HG02623 (cell line): Measurements from ENCODE around the gene NOTUM.
A peak's percentile ranks its signal among the peaks of the same experiment; 100 is the strongest.
"Not testable (repeated sequence)": the region's sequence is repeated elsewhere in the genome, so short reads cannot be mapped to it uniquely, and the experiment has no call there.

Source experiments
- ATAC-seq: cut with Tn5 transposase; IDR thresholded peaks from one replicate; pipeline ENCODE4 v1.9.1; 2021; ENCODE audit warnings: moderate library complexity; ENCODE audit not compliant: unreplicated experiment

Gene NOTUM

DNA sequence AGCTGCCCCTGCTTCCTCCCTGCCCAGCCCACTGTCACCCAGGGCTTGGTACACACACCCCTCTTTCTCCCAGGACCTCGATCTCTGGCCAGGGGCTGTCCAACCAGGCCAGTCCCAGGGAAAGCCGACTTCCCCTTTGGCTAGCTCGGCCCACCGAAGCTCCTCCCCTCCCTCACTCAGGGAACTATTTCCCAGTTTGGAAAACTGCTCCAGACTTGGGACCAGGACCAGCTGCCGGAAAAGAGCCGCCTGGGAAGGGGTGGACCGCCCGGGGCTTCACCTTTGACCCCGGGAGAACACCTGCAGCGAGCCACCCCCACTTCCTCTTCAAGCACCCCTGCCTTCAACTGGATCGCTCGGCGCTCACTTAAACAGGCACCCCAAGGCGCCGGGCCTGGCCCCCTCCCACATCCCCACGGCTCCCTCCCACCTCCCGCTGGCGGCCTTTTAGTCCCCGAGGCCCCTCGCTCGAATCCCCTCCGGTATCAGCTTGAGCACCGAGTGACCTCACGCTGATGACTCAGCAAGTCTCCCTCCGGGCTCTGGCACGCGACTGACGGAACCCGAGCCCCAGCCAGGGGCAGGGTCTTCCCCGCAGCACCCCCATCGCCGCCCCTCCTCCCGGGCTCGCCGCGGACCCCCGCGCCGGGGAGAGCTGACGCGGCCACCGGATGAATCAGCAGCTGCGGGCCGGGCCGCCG is 34.4 kb downstream of the NOTUM start:
- peak; percentile 26 for ATAC-seq

DNA sequence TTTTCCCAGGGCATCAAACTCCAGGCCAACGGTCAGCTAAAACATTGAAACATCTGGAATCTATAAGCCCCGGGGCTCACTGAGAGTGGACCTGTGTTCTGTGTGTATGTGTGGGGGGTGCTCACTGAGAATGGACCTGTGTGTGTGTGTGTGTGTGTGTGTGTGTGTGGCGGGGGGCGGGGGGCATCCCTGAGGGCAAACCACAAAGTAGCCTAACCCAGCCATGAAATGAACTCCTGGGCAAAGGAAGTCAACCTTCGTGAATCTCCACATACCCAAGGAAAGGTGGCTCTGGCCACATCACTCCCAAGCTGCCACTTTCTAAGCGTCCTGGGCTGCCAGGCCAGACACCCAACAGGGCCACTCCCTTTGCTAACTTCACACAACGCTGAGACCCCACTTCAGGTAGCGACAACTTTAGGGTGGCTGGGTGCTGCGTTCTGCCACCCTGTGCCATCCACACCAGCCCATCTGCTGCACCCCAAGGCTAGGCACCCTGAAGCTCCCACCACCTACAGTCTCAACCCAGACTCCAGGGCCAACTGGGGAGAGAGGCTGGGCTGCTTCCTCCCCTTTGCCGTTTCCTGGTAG is 35.0 kb downstream of the NOTUM start:
- ATAC-seq, result no peak

DNA sequence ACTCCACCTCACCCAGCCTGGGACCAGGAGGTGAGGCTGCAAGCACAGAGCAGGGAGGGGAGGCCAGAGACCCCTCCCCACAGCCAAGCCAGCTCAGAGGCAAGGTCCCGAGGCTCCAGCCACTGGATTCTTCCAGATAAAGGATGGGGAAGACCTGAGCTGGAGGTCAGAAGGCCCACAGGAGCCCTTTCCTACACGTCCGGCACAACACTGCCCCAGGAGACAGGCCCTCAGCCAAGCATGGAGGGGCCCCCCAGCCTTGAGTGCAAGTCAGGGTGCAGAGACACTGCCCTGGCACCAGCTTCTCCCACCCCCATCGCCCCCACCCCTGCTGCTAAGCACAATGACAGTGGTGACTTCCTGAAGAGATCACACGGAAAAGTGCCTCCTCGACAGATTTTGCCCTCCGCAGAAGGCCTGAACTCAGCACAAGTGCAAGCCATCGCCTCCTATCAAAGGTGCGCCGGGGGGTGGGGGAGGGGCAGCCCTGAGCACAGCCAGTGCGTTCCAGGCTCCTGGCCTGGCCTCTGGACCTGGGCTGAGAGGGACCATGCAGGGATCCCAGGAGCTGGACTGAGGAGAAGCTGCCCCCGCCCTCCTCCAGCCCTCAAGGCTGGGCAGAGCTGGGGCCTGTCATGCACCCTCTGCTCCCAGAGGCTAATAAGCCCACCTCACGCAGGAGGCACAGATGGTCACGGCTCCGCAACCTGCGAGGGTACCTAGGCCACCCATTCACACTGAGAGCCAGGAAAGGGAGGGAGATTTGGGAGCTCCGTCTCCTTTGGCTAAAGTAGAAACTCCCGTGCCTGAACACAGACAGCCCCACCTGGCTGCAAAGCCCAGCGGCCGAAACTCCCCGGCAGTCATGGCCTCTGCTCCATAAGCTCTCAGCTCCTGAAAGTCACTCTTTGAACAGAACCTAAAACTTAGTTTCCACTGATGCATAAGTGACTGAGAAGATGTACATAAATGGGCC is 36.1 kb downstream of the NOTUM start:
- ATAC-seq, result no peak

DNA sequence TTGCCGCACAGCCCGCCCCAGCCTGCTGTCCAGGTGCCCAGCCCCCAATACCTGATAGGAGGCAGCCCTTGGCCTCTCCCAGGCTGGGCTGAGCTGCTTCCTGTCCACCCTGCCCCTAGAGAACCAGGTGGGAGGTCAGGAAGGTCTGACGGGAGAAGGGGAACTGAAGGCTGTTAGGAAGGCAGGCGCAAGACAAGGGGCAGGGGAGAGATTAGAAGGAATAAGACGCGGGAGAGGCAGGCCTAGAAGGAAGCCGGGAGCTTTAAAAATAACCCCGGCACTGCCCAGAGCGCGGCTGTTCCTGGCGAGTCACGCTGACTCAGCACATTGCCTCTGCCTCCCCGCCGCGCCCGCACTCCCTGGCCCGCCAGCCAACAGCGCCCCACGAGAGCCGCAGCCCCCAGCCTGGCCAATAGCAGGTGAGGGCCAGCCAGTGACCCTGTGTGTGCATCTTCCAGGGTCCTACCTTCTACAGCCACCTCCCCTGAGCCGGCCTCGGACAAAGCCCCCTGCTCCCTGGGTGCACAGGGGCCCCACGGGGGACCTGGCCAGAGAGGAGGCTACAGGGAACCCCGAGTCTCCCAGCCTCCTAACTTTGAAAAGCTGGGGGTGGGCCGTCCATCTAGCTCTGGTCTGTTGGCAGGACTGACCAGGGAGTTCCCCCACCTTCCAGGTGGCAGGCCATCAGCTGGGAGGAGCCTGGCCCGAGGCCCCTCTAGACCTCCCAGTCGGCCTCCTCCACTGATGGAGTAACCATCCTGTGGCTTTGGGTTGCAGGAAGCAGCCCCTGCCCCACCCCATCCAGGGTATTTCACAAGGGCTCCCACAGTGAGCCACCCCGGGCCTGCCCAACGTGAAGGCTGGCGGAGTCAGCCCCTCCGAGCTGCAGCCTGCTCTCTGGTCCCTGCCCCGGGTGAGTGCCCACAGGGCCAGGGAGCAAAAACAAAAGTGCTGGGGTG is 37.4 kb downstream of the NOTUM start:
- no peak for ATAC-seq

DNA sequence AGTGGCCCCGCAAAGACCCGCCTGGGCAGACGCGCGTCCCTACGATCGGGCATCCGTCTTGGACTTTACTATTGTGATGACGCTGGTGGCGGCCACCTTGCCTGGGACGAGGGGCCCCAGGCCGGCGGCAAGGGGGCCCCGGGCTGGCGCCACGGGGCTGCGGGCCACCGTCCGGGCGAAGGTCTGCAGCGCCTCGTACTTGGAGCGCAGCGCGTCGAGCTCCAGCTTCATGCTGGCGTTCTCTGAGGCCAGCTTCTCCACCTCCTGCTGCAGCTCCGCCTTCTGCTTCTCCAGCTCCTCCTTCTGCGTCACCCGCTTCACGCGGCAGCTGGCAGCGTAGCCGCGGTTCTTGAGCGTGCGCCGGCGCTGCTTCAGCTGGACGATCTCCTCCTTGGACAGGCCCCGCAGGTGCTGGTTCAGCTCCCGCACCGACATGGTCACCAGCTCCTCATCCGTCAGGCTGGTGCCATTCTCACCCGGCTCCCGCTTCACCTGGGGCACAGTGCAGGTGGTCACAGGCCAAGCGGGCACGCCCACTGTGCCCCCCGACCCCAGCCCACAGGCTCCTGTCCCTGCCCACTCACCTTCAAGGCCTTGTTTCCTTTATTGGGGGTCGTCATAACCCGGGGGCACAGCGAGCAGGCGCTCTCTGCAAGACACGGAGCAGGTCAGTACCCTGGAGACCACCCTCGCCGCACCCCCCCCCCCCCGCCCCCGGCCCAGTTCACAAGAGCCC is 38.3 kb downstream of the NOTUM start:
- no peak for ATAC-seq

DNA sequence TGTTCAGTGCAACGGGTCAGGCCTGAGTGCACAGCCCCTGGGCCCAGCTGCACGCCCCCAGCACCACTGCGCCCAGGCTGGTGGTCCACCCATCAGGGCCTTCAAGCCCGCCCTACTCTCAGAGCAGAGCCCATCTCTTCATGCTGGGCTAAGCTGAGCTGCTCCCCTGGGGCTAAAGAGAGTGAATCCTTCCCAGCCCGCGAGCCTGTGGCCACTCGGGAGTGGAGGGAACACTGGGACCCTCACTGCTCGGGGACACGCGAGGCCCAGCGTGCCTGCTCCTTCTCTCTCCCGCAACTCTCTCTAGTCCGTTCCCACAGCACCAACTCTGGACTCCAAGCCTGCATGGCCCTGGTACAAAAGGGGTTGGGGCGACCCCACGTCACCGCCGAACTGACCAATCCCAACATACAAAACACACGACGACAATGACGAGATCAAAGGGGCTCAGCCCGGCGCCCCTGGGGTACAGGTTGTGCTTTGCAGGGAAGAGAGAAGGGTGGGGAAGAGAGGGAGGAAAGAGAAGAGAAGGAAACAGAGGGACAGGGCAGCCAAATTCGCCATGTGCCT is 38.9 kb downstream of the NOTUM start:
- no peak for ATAC-seq

GRCh38 chr17:81921537-81921862 is 39.5 kb downstream of the NOTUM start:
- no peak for ATAC-seq

GRCh38 chr17:81920612-81921536 is 40.1 kb downstream of the NOTUM start:
- no peak for ATAC-seq

DNA sequence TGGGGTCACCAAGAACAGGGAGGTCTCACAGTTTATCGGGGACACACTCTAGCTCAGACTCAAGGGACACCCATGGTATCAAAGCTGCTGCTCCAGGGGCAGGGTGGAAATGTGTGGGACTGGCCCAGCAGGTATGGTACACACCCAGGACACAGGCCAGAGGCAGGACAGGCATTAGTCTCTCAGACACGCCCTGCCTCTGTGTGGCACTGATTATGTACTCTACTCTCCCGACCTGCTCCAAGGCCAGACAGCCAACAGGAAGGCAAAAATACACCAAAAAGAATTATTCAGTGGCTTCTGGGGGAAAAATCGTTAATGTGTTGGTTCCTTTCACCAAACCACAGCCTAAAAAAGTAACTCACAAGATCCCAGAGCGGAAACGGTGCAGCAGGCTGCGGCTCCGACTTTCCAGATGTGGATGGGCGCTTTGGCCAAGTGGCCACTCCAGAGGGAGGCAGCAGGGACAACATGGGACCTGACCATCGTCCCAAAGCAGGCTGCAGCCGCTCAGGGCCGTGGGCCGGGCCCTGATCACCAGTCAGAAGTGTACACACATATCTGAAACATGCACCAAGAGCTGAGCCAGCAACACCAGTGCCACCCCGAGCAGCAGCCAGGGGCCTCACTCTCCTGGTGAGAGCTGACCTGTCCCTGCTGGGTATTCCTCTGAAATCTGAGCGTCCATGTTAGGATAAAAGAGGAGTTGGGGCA is 42.0 kb downstream of the NOTUM start:
- no peak for ATAC-seq

DNA sequence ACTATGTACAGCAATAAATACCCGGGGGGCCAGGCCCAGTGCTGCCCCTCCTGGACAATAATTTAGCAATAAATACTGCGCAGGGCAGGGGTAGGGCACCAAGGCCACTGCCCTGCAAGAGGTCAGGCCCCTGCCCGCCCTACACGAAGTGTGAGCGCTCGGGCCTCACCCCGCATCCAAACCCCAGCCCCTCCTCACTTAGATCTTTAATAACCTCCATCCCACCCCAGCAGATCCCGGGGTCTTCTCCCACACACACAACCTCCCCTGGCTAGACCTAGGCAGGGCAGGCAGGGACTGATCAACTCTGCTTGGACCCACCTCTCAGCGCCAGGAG is 42.7 kb downstream of the NOTUM start:
- ATAC-seq, result not testable (repeated sequence)

DNA sequence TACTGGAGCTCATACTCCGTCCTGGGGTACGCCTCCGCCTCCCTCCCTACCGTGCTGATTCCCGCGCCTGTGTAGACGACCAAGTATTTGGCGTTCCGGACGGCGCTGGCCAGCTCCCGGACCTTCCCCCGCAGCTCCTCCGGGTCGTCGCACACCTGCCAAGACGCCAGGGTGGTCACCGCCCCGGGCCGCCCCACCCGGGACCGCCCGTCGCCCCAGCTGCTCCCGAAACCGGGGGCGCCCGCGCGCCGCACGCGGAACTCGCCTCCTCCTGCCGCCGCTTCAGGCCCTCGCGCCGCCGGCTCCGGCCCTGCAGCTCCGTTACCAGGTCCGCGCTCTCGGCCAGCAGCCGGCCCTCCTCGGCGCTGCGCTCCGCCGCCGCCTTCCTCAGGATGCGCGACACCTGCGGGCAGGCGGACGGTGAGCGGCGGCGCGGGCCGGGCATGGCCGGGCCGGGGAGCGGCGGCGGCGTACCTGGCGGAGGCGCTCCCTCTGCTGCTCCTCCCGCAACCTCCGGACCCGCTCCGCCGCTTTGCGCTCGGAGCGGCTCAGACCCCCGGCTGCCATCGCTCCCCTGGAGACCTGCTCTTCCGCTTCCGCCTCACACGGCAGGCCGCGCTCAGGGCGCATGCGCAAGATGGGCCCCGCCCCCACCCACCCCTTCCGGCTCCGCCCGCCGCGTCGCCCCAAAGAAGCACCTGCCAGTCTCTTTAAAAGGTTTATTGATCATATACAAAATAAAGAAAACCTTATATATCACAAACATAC is 43.2 kb downstream of the NOTUM start, which contains the start of gene SIRT7:
SIRT7 (minus strand) TSS at position 612 of the 768 bp plus-strand sequence; CDS start at position 567, 45 bp downstream.
- ATAC-seq, result peak; percentile 59

GRCh38 chr17:81916234-81917001 is 44.6 kb downstream of the NOTUM start:
- ATAC-seq, result no peak

- no peak for ATAC-seq
These were observed 45.7 kb downstream of the NOTUM start for GRCh38 chr17:81915331-81915730.

- no peak for ATAC-seq
These were observed 46.7 kb downstream of the NOTUM start for GRCh38 chr17:81914103-81914850.

- no peak for ATAC-seq
These were observed 47.4 kb downstream of the NOTUM start for GRCh38 chr17:81913394-81914102.
